ENCODE data around the gene CYTH1.

- no peak for TF ChIP-seq ZNF274 (IDR thresholded peaks at IDR 0.05; ENCODE audit: low read depth, low read length)
- no peak for TF ChIP-seq YY1 (IDR thresholded peaks at IDR 0.05; ENCODE audit: insufficient read depth, insufficient read length)
These were observed 99.7 kb downstream of the CYTH1 start for GRCh38 chr17:78682363-78682762.
